ENCODE results near the gene ASB3. TPM values are rescaled to one million over a fixed set of nuclear protein-coding genes. Genes with fewer than 3 reads are reported as not detected.

Gene ASB3
- total RNA-seq, 1 experiment from 2014 or later: 23.1 TPM

- Histone ChIP-seq H4K91ac (ENCODE audit: insufficient read length, low read depth, low read length) (no peak overlapping the region), H4K8ac (replicated peaks; ENCODE audit: insufficient read length, low read depth, low read length) (no peak overlapping the region), H3K9me3 (ENCODE audit: control insufficient read depth, low read depth, low read length) (no peaks in the 10 kb centered on the region), H3K79me1 (ENCODE audit: insufficient read depth, low read depth, low read length, poor library complexity, severe bottlenecking) (no peaks in the 10 kb centered on the region), H3K56ac (ENCODE audit: insufficient read length, low read depth, low read length) (no peak overlapping the region), H2BK120ac (ENCODE audit: low read depth, low read length, poor library complexity, severe bottlenecking) (no peak overlapping the region), H4K5ac (ENCODE audit: insufficient read length, low read depth, low read length) (no peak overlapping the region), H2BK12ac (ENCODE audit: insufficient read length, low read depth, low read length) (no peak overlapping the region), H3K14ac (ENCODE audit: insufficient read depth, low read length) (no peak overlapping the region), H2BK5ac (ENCODE audit: insufficient read length, low read length) (no peak overlapping the region), H3T11ph (ENCODE audit: low read length) (no peak overlapping the region), H3K27ac (ENCODE audit: insufficient read length, low read depth, low read length) (no peak overlapping the region), H3K4me1 (ENCODE audit: insufficient read depth, low read length) (no peaks in the 10 kb centered on the region), H3K9ac (ENCODE audit: extremely low read depth, insufficient read length, low read length) (no peak overlapping the region), H4K20me1 (ENCODE audit: control insufficient read depth, insufficient read depth, insufficient read length) (no peaks in the 10 kb centered on the region), H2AFZ (ENCODE audit: low read length) (no peak overlapping the region), H3K4ac (ENCODE audit: low read depth, low read length) (no peak overlapping the region), H3K18ac (ENCODE audit: insufficient read length, low read depth, low read length) (no peak overlapping the region), H3K23ac (ENCODE audit: insufficient read length, low read depth, low read length) (no peak overlapping the region), H2BK15ac (ENCODE audit: low read depth, low read length) (no peak overlapping the region), H3K27me3 (ENCODE audit: insufficient read depth, low read length) (no peaks in the 10 kb centered on the region), H3K23me2 (ENCODE audit: insufficient read length, low read depth, low read length, poor library complexity, severe bottlenecking) (no peaks in the 10 kb centered on the region), H2AK5ac (ENCODE audit: insufficient read length, low read length) (no peak overlapping the region), H3K79me2 (ENCODE audit: insufficient read depth, low read length) (no peaks in the 10 kb centered on the region), H3K4me2 (ENCODE audit: insufficient read depth, insufficient read length, low read length) (no peak overlapping the region), H2BK20ac (ENCODE audit: low read depth, low read length, poor library complexity, severe bottlenecking) (no peak overlapping the region)
- Mint-ChIP-seq H3K27me3 (ENCODE audit: low read depth) (no peaks in the 10 kb centered on the region), H3K4me1 (no peaks in the 10 kb centered on the region), H3K36me3 (ENCODE audit: insufficient read depth in 1 of 3, low read depth in 3 of 3) (peaks cover 10 to 67% (median 61%) of the 10 kb centered on the region in 3 experiments), H3K4me3 (no peak overlapping the region), H3K9me3 (no peaks in the 10 kb centered on the region), H3K27ac (no peak overlapping the region)
- no peak for TF ChIP-seq CTCF (conservative IDR thresholded peaks at IDR 0.05)
- no peak for DNase-seq
These were observed 26.4 kb upstream of the ASB3 start for GRCh38 chr2:53813151-53813550.

All from H9 (cell line).